HEK293 (cell line): ENCODE measurements around the gene ZCCHC14.
"Not testable (repeated sequence)": the region's sequence is repeated elsewhere in the genome, so short reads cannot be mapped to it uniquely, and the experiment has no call there.

Source experiments
- CTCF ChIA-PET: fragments of 350-600 bp; formaldehyde crosslinking; extraction: SDS; loops from one replicate; lab custom pipeline; 2021; ENCODE audit warnings: antibody characterized with exemption; lab: Yijun Ruan, JAX
- POLR2A ChIA-PET: fragments of 300-600 bp; formaldehyde crosslinking; extraction: SDS; loops from one replicate; lab custom pipeline; 2020; ENCODE audit warnings: antibody characterized with exemption, inconsistent platforms; lab: Yijun Ruan, JAX
- H3K27ac ChIP-seq: fragments of 200-500 bp; sonication (Bioruptor generic); 2 replicates; pipeline ENCODE4 v1.5.1; 2014; ENCODE audit warnings: low read depth, low read length, control low read depth, inconsistent platforms; ENCODE audit errors: extremely low read depth
- H3K36me3 ChIP-seq, 2 experiments: fragments of 200-500 bp in 1 of 2; sonication (Bioruptor generic) in 1 of 2; 1 replicate in 1 of 2; 2 replicates in 1 of 2; pipeline ENCODE4 v1.5.1; 2014 to 2017; ENCODE audit warnings: inconsistent platforms in 2 of 2, low read length in 2 of 2; ENCODE audit not compliant: control insufficient read depth in 2 of 2, insufficient read depth in 1 of 2
- H3K4me1 ChIP-seq: fragments of 200-500 bp; sonication (Bioruptor generic); 2 replicates; pipeline ENCODE4 v1.5.1; 2014; ENCODE audit warnings: mild to moderate bottlenecking, low read length, inconsistent platforms; ENCODE audit not compliant: control insufficient read depth, insufficient read depth
- H3K4me3 ChIP-seq: 2 replicates; pipeline ENCODE4 v1.5.1; 2011; ENCODE audit warnings: low read depth, mild to moderate bottlenecking, control low read depth, low read length, moderate library complexity
- H3K9me3 ChIP-seq: fragments of 200-500 bp; sonication (Bioruptor generic); 2 replicates; pipeline ENCODE4 v1.5.1; 2014; ENCODE audit warnings: low read depth, low read length, inconsistent platforms; ENCODE audit not compliant: control insufficient read depth, insufficient read depth
- KLF10 ChIP-seq: fragments of 450-650 bp; IDR thresholded peaks from 2 replicates; pipeline ENCODE4 v1.5.1; 2018; ENCODE audit warnings: missing biosample characterization, mild to moderate bottlenecking, missing genetic modification characterization
- PRDM1 ChIP-seq: fragments of 450-650 bp; formaldehyde crosslinking; IDR thresholded peaks from 2 replicates; pipeline ENCODE4; 2016; ENCODE audit warnings: missing biosample characterization, missing genetic modification characterization
- SCRT2 ChIP-seq: fragments of 450-650 bp; formaldehyde crosslinking; IDR thresholded peaks from 2 replicates; pipeline ENCODE4 v1.5.1; 2016; ENCODE audit warnings: missing biosample characterization, missing genetic modification characterization
- ZFP37 ChIP-seq: fragments of 450-650 bp; formaldehyde crosslinking; IDR thresholded peaks from 2 replicates; pipeline ENCODE4 v1.5.1; 2016; ENCODE audit warnings: missing biosample characterization, missing genetic modification characterization
- ZNF2 ChIP-seq: fragments of 450-650 bp; formaldehyde crosslinking; IDR thresholded peaks from 2 replicates; pipeline ENCODE4 v1.5.1; 2016; ENCODE audit warnings: missing biosample characterization, missing genetic modification characterization
- ZNF394 ChIP-seq: fragments of 450-650 bp; formaldehyde crosslinking; IDR thresholded peaks from 2 replicates; pipeline ENCODE4 v1.5.1; 2016; ENCODE audit warnings: missing biosample characterization, missing genetic modification characterization, mild to moderate bottlenecking, moderate library complexity, borderline replicate concordance
- ZNF514 ChIP-seq: fragments of 450-650 bp; formaldehyde crosslinking; IDR thresholded peaks from 2 replicates; pipeline ENCODE4 v1.5.1; 2016; ENCODE audit warnings: missing biosample characterization, missing genetic modification characterization
- ZNF549 ChIP-seq: fragments of 450-650 bp; IDR thresholded peaks from 2 replicates; pipeline ENCODE4 v1.5.1; 2018; ENCODE audit warnings: missing biosample characterization, missing genetic modification characterization, mild to moderate bottlenecking, inconsistent platforms, moderate library complexity
- ZNF610 ChIP-seq: fragments of 450-650 bp; formaldehyde crosslinking; IDR thresholded peaks from 2 replicates; pipeline ENCODE4 v1.5.1; 2016; ENCODE audit warnings: missing biosample characterization, missing genetic modification characterization, borderline replicate concordance
- TF ChIP-seq, protein P1 (sequence below): fragments of 450-650 bp; formaldehyde crosslinking; IDR thresholded peaks from 2 replicates; pipeline ENCODE4 v1.5.1; 2016; ENCODE audit warnings: missing biosample characterization, missing genetic modification characterization
- TF ChIP-seq, protein P2 (sequence below): fragments of 450-650 bp; IDR thresholded peaks from 2 replicates; pipeline ENCODE4 v1.5.1; 2018; ENCODE audit warnings: missing biosample characterization, mild to moderate bottlenecking, missing genetic modification characterization
- TF ChIP-seq, protein P3 (sequence below): fragments of 450-650 bp; formaldehyde crosslinking; IDR thresholded peaks from 2 replicates; pipeline ENCODE4 v1.5.1; 2016; ENCODE audit warnings: missing biosample characterization, missing genetic modification characterization

The ZCCHC14 gene

DNA sequence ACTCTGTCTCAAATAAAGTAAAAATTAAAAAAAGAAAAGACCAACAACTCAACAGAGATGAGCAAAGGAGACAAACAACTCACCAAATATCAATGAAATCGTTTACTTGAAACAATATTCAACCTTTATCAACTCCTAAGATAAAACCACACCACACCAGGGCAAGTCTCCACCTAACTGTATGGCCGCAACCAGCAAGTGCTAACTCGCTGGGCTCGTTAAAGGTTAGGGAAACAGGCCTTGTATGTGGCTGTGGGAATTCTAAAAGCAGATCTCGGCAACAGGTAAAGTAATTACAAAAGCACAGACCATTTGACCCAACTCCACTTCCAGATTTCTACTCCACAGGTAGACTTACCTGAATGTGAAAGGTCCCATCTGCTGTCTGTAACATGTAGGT, 9.3 kb downstream of the ZCCHC14 start:
- Histone ChIP-seq H3K36me3 (peaks cover 0 to 13% of the 10 kb centered on the region in 2 experiments; a peak in 2 of 3 replicates), H3K4me3 (no peak overlapping the region), H3K4me1 (peaks cover 10% of the 10 kb centered on the region), H3K27ac (no peak overlapping the region), H3K9me3 (no peaks in the 10 kb centered on the region)
- POLR2A ChIA-PET, result no interaction called here
- CTCF ChIA-PET, result no interaction called here
- TF ChIP-seq SCRT2 (tag by site-specific recombination), result 0 out of 2 replicates have a peak, but pooled peaks have one; percentile 40
- no peak for TF ChIP-seq ZNF610 (tag by site-specific recombination)

DNA sequence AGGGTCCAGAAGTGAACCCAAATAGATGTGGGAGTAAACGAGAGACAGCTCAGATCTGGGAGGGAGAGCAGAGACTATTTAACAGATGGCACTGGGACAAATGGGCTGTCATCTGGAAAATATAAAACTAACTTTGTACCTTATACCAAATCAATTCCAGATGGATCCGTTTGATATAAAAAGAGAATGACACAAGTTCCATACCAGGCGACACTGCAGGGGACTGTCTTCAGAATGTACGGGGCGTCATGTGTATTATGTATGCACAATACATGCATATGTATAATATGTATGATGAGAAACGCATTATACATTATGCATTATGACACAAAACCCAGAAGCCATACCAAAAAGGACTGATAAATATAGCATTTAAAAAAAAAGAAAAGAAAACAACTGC, 10.2 kb downstream of the ZCCHC14 start:
- peaks cover 0 to 13% of the 10 kb centered on the region in 2 experiments; a peak in 2 of 3 replicates for H3K36me3 ChIP-seq
- H3K4me1 ChIP-seq, H3K4me3 ChIP-seq, POLR2A ChIA-PET, H3K27ac ChIP-seq, H3K9me3 ChIP-seq: not testable (repeated sequence)
- CTCF ChIA-PET, result interaction anchor here (0.8 kb wide), 1 partner anchor 11 kb away, joined by 3 read pairs; no protein-coding TSS in a partner anchor

DNA sequence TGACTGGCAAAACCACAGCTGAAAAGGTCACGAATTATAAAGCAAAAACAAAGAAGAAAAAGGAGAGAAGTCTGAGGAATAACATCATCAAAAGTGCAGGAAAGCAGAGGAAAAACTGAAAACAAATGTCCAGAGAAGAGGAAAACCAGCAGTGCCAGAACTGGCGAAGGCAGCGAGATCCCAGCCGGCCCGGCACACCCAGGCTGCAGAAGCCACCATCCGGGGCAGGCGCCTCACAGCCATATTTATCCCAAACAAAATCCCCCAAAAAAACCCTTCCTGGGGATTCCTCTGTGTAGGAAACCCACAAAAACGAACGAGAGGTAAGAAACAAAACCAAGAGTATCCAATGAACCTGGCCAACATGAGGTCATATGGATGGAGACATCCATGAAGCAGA, 10.6 kb downstream of the ZCCHC14 start:
- Histone ChIP-seq H3K36me3 (peaks cover 0 to 13% of the 10 kb centered on the region in 2 experiments; a peak in 2 of 3 replicates), H3K4me3 (no peak overlapping the region), H3K4me1 (peaks cover 14% of the 10 kb centered on the region), H3K27ac (no peak overlapping the region), H3K9me3 (no peaks in the 10 kb centered on the region)
- no peak for TF ChIP-seq ZNF394 (tag by site-specific recombination)
- TF ChIP-seq ZNF2 (tag by site-specific recombination), result no peak
- TF ChIP-seq, protein P1, sequence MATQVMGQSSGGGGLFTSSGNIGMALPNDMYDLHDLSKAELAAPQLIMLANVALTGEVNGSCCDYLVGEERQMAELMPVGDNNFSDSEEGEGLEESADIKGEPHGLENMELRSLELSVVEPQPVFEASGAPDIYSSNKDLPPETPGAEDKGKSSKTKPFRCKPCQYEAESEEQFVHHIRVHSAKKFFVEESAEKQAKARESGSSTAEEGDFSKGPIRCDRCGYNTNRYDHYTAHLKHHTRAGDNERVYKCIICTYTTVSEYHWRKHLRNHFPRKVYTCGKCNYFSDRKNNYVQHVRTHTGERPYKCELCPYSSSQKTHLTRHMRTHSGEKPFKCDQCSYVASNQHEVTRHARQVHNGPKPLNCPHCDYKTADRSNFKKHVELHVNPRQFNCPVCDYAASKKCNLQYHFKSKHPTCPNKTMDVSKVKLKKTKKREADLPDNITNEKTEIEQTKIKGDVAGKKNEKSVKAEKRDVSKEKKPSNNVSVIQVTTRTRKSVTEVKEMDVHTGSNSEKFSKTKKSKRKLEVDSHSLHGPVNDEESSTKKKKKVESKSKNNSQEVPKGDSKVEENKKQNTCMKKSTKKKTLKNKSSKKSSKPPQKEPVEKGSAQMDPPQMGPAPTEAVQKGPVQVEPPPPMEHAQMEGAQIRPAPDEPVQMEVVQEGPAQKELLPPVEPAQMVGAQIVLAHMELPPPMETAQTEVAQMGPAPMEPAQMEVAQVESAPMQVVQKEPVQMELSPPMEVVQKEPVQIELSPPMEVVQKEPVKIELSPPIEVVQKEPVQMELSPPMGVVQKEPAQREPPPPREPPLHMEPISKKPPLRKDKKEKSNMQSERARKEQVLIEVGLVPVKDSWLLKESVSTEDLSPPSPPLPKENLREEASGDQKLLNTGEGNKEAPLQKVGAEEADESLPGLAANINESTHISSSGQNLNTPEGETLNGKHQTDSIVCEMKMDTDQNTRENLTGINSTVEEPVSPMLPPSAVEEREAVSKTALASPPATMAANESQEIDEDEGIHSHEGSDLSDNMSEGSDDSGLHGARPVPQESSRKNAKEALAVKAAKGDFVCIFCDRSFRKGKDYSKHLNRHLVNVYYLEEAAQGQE, result no peak
- TF ChIP-seq ZNF514 (tag by site-specific recombination), result no peak
- TF ChIP-seq, protein P2, sequence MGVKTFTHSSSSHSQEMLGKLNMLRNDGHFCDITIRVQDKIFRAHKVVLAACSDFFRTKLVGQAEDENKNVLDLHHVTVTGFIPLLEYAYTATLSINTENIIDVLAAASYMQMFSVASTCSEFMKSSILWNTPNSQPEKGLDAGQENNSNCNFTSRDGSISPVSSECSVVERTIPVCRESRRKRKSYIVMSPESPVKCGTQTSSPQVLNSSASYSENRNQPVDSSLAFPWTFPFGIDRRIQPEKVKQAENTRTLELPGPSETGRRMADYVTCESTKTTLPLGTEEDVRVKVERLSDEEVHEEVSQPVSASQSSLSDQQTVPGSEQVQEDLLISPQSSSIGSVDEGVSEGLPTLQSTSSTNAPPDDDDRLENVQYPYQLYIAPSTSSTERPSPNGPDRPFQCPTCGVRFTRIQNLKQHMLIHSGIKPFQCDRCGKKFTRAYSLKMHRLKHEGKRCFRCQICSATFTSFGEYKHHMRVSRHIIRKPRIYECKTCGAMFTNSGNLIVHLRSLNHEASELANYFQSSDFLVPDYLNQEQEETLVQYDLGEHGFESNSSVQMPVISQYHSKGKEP (tag by site-specific recombination), result no peak
- no peak for TF ChIP-seq ZFP37
- TF ChIP-seq, protein P3, sequence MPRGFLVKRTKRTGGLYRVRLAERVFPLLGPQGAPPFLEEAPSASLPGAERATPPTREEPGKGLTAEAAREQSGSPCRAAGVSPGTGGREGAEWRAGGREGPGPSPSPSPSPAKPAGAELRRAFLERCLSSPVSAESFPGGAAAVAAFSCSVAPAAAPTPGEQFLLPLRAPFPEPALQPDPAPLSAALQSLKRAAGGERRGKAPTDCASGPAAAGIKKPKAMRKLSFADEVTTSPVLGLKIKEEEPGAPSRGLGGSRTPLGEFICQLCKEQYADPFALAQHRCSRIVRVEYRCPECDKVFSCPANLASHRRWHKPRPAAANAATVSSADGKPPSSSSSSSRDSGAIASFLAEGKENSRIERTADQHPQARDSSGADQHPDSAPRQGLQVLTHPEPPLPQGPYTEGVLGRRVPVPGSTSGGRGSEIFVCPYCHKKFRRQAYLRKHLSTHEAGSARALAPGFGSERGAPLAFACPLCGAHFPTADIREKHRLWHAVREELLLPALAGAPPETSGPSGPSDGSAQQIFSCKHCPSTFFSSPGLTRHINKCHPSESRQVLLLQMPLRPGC (tag by site-specific recombination), result no peak
- no peak for TF ChIP-seq KLF10 (tag by site-specific recombination)
- TF ChIP-seq ZNF549 (tag by site-specific recombination), result no peak
- no peak for TF ChIP-seq PRDM1
- ChIA-PET POLR2A (no interaction called here), CTCF (interaction anchor here (0.8 kb wide), 1 partner anchor 11 kb away, joined by 3 read pairs; no protein-coding TSS in a partner anchor)

DNA sequence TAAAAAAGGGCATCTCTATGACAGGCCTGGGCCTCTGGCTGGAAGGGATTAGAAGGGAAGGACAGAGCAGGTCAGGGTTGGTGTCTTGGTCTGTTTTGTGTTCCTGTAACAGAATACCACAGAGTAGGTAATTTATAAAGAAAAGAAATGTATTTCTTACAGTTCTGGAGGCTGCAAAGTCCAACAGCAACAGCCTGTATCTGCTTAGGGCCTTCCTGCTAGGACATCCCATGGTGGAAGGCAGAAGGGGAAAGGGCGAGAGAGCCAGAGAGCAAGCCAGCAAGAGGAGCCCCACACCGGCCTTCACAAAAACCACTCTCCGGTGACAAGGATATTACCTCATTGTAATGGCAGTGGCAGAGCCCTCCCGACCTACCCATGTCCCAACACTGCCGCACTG, 11.1 kb downstream of the ZCCHC14 start:
- POLR2A ChIA-PET, H3K27ac ChIP-seq, H3K4me3 ChIP-seq, H3K9me3 ChIP-seq: not testable (repeated sequence)
- H3K36me3 ChIP-seq, result peaks cover 0 to 13% of the 10 kb centered on the region in 2 experiments; a peak in 2 of 3 replicates
- peaks cover 13% of the 10 kb centered on the region for H3K4me1 ChIP-seq
- CTCF ChIA-PET, result interaction anchor here (0.8 kb wide), 1 partner anchor 10 kb away, joined by 3 read pairs; no protein-coding TSS in a partner anchor
